Prostate gland (tissue), 2 donors: ENCODE data around the gene LIN28A. TPM values are rescaled to one million over a fixed set of nuclear protein-coding genes. Genes with fewer than 3 reads are reported as not detected.

Source experiments
- total RNA-seq, 2 donors: library from RNA; depleted of rRNA; stranded (reverse); fragments of >200 nt; gene quantifications; one replicate each; pipeline ENCODE4 v1.1.0, GENCODE V29; 2016

Gene LIN28A
- total RNA-seq, 2 donors from 2014 or later, result 0.17 TPM; not detected in 1

Other genes with a start within 250 kb of the LIN28A start
- not detected for gene C1orf232, start 241.9 kb upstream of the LIN28A start, total RNA-seq
- 10 to 100 TPM; 44.5 to 50.7 TPM for gene ZNF593, start 240.9 kb upstream of the LIN28A start, total RNA-seq
- gene ZNF593OS, start 239.0 kb upstream of the LIN28A start, total RNA-seq, result not detected
- gene CNKSR1, start 233.3 kb upstream of the LIN28A start, total RNA-seq, result 10 to 100 TPM; 24.8 to 32.4 TPM
- 1 to 10 TPM in 1 of 2 donors, not detected in 1; 1.5 TPM for gene CATSPER4, start 220.2 kb upstream of the LIN28A start, total RNA-seq
- gene CEP85, start 176.6 kb upstream of the LIN28A start, total RNA-seq, result 10 to 100 TPM in 1 of 2 donors, 1 to 10 TPM in 1; 3.4 to 21.0 TPM
- gene SH3BGRL3, start 130.7 kb upstream of the LIN28A start, total RNA-seq, result 10 to 100 TPM; 37.4 to 55.3 TPM
- 10 to 100 TPM; 13.2 to 18.1 TPM for gene UBXN11, start 104.2 kb upstream of the LIN28A start, total RNA-seq
- 1 to 10 TPM; 3.2 to 5.3 TPM for gene CD52, start 92.9 kb upstream of the LIN28A start, total RNA-seq
- gene CRYBG2, start 56.7 kb upstream of the LIN28A start, total RNA-seq, result 1 to 10 TPM; 3.9 to 4.8 TPM
- 1 to 10 TPM in 1 of 2 donors, not detected in 1; 4.8 TPM for gene ZNF683, start 38.1 kb upstream of the LIN28A start, total RNA-seq
- 10 to 100 TPM; 28.9 to 39.0 TPM for gene DHDDS, start 21.5 kb downstream of the LIN28A start, total RNA-seq
- gene HMGN2, start 61.6 kb downstream of the LIN28A start, total RNA-seq, result 100 to 1,000 TPM; 264 to 385 TPM
- 10 to 100 TPM; 38.6 to 87.5 TPM for gene RPS6KA1, start 118.9 kb downstream of the LIN28A start, total RNA-seq